ENCODE results near the gene TMEM233.
"Not testable (repeated sequence)": the region's sequence is repeated elsewhere in the genome, so short reads cannot be mapped to it uniquely, and the experiment has no call there.

TMEM233 gene

GRCh38 chr12:119613319-119613936, 19.9 kb downstream of the TMEM233 start:
- no peak for DNase-seq

DNA sequence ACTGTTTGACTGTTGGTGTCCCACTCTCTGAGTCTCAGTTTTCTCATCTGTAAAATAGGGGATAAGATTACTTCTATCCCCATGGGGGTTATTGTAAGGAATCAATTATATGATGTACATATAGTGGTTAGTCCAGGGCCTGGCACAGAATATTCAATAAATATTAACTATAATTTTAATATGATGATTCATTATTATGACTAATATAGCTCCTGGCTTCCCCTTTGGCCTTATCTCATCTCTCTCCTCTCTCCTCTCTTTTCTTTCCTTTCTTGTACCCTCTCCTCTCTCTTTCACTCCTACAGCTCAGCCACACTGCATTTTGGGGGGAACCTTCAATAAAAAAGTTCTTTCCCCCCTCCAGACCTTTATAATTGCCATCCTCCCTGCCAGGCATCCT, 21.1 kb downstream of the TMEM233 start:
- no peak for DNase-seq

DNA sequence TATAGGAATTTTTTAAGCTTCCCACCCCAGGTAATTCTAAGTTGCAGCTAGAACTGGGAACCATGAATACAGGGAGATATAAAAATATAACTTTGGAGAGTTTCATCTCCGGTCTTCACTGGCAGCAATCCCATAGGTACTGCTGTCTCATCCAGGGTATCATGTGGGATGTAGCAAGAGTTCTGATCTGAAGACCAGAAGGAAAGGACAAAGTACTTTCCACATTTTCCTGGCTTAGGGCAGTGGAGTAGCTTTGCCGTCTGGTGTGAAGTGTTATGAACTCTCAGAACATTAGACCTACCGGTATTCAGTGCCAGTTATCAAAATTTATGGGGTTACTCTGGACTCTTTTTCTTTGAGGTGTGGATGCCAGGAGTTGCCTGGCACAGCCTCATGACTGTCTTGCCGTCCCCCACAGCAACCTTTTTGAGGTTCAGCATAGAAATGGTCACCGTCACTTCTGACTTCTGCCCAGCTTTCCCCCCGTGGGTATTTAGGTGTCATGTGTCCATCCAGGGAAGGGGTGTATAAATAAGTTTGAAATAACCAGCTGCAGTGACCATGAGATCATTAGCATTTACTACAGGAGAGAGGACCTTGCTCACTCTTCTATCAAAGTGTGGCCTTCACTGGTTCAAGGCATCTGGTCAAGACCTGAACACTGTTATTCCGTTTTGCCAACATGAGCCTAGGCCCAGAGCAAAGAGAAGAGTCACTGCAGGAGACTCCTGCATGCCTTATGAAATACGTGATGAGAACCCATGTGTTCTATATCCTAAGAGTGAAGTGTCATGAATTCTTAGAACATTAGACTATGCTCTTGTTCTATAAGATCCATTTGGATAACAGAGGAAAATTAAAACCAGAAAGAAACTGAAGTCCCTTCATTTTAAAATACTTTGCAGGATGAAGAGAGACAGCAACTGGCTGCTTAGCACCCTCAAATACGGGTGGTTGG, 22.2 kb downstream of the TMEM233 start:
- no peak for DNase-seq

GRCh38 chr12:119618328-119618896, 24.8 kb downstream of the TMEM233 start:
- not testable (repeated sequence) for DNase-seq

GRCh38 chr12:119620490-119620889, 26.9 kb downstream of the TMEM233 start:
- no peak for DNase-seq

- DNase-seq, result no peak
Measured at GRCh38 chr12:119621878-119622277, 28.3 kb downstream of the TMEM233 start.

DNA sequence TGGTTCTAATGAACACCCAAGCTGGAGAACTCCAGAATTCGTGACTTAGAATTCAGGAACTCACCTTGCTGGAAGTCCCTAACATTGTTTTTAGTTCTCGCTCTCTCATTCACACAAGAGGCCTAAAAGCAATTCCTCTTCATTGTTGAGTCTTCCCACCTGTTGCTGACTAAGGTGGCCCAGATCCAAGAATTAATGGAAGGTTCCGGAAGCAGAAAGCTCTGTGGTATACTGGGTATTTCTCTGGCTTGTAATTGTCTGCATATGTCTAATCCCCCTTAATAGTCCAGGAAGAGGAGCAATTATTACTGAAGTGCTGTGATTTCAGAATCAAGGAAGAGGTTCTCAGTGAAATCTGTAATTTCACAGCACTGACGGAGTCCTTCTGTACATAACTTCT, 31.4 kb downstream of the TMEM233 start:
- DNase-seq, result no peak

- no peak for DNase-seq
Measured at GRCh38 chr12:119627019-119627643, 33.6 kb downstream of the TMEM233 start.

DNA sequence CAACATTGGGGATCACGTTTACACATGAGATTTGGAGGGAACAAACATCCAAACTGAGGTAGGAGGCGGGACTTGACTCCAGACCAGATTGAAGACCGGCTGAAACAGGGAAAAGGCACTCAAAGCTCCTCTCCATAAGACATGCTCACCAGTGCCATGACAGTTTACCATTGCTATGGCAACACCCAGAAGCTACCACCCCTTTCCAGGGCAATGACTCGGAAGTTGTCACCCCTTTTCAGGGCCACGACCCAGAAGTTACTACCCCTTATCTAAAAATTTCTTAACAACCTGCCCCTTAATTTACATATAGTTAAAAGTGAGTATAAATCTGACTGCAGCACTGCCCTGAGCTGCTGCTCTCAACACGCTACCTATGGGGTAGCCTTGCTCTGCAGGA, 34.1 kb downstream of the TMEM233 start:
- DNase-seq, result no peak

DNA sequence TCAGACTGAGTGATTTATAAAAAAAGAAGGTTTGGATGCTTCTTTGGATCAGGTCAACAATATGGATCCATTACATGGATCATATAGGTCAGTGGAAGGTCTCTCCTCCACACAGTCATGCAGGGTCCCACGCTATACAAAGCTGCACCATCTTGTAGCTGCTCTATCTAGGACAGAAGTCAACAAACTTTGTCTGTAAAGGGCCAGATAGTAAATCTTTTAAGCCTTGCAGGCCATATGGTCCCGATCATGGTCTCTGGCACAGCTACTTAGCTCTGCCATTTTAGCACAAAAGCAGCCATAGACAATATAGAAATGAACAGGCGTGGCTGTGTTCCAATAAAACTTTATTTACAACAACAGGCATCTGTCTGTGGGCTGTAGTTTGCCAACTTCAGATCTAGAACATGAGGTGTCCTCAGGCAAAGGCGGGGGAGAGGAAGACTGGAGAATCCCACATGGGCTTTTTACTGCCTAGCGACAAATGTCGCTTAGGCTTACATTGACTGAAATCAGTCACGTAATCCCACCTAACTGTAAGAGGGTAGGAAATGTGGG, 36.7 kb downstream of the TMEM233 start:
- DNase-seq, result no peak

- DNase-seq, result no peak
Measured at GRCh38 chr12:119630962-119631550, 37.5 kb downstream of the TMEM233 start.

GRCh38 chr12:119631930-119632678, 38.5 kb downstream of the TMEM233 start:
- DNase-seq, result no peak

DNA sequence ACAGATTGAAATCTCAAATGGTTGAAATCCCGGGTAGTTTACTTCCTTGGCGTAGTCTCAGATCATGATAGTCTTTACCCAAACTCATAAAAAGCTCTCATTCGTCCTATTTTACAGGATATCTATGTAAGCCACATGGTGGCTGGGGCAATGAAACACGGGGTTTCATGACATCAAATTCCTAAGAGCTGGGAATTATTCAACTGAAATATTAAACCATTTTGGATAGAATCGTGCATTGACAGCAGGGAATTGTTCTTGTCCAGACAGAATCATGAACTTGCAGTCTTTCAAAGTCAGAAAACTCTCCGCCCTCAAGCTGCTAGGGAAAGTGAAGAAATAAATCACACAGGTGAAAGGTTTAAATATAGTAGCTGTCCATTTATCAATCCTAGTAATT, 41.2 kb downstream of the TMEM233 start:
- DNase-seq, result no peak

GRCh38 chr12:119642986-119643385, 49.4 kb downstream of the TMEM233 start:
- no peak for DNase-seq

DNA sequence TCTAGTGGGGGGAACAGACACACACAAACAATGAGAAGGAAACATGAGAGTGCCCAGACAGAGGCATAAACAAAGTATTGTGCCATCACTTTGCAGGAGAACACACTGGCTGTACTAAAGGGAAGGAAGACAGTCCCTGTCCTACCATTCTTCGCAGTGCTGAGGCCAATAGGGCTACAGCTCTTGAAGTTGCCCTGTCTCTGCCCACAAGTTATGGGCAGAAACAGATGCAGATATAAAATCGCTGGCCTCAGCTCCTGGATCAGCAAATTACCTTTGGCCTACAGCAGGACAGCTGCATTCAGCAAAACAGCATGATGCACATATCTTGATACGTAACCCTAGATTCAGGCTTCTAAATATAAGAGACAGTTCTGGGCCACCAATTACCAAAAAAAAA, 51.4 kb downstream of the TMEM233 start:
- DNase-seq, result no peak

DNA sequence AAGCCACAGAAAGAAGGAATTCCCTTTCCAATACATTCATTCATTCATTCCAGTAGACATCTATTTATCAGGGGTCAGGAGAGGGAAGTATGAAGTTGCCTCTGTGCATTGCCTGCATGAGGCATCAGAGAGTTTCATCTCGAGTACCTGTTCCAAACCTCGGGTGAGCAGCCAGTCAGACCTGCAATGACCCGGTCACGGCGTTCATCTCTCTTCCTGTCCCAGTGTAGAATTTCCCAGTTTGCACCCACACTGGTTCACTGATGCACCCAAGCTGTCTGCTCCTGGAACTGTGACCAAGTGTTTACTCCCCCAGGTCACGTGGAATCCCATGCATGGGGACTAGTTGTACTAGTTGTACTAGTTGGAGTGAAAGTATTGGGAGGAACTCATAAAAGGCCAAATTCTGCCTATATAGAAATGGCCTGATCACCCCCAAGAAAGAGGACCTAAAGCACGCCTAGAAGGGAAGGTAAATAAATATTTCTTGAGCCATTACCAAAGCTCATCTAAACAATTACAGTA, 52.0 kb downstream of the TMEM233 start:
- no peak for DNase-seq

DNA sequence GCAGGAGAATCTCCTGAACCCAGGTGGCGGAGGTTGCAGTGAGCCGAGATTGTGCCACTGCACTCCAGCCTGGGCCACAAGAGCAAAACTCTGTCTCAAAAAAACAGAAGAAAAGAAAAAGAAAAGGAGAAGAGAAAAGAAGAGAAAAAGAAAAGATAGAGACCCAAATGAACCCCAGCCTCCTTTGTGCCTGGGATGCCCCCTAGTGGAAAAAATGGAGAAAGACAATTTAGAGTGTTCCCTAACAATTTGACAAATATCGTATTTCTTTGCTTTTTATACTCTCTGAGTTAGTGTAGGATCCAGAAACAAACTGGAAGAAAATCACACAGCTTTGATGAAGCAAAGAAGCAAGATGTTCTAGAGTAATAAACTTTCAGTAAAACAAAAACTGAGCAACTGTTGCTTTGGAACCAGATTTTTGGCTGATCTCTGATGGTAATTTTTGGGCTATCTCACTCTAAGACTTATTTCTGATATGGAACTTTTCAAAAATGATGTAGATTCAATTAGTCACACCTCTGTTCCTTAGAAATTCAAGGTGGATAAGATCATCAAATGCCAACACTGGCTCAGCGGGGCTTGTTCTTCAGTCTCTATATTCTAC, 55.7 kb downstream of the TMEM233 start:
- peak; percentile 2 for DNase-seq

DNA sequence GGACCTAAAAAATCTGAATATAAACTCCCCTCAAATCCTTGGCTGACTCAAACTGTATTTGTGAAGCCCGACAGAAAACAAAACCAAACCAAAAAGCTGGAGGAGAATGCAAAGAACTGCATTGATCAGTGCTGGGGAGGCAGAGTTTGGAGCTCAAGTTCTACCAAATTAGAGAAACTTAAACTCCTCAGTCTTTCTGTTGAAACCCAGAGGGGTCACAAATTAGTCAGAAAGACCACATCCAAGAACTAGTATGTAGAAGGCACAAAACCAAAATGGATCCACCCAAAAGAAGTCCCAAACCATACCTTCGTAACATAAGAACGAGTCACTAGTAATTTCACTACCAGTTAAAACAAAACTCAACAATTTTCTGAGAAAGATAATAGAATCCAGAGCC, 59.1 kb downstream of the TMEM233 start:
- no peak for DNase-seq

DNA sequence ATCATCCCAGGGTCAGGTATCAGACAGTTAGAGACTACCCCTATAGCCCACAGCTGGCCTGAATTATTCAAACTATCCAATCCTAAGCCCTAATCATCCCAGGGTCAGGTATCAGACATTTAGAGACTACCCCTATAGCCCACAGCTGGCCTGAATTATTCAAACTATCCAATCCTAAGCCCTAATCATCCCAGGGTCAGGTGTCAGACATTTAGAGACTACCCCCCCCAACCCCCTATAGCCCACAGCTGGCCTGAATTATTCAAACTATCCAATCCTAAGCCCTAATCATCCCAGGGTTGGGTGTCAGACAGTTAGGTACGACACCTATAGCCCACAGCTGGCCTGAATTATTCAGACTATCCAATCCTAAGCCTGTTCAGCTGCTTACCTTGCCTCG, 63.4 kb downstream of the TMEM233 start:
- DNase-seq, result not testable (repeated sequence)

DNA sequence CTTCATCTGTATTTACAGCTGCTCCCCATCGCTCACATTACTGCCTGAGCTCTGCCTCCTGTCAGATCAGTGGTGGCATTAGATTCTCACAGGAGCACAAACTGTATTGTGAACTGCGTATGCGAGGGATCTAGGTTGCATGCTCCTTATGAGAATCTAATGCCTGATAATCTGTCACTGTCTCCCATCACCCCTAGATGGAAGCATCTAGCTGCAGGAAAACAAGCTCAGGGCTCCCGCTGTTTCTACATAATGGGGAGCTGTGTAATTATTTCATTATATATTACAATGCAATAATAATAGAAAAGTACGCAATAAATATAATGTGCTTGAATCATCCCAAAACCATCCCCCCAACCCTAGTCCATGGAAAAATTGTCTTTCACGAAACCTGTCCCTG, 64.6 kb downstream of the TMEM233 start:
- DNase-seq, result not testable (repeated sequence)

Data from fibroblast of skin of scalp (primary cell).